Hepatocyte (in vitro differentiated cells): ENCODE results near the gene LUZP2.

Experiments used
- CTCF ChIP-seq: fragments of 200-600 bp; sonication (generic); IDR thresholded peaks from 2 replicates; pipeline ENCODE4 v1.5.1; 2016; ENCODE audit warnings: antibody characterized with exemption, mild to moderate bottlenecking; ENCODE audit not compliant: poor library complexity
- EZH2 ChIP-seq: fragments of 200-600 bp; sonication (generic); IDR thresholded peaks from 2 replicates; pipeline ENCODE4 v1.6.1; 2016; ENCODE audit warnings: antibody characterized with exemption, mild to moderate bottlenecking, borderline replicate concordance

GRCh38 chr11:24591283-24591682 lies 94.4 kb downstream of the LUZP2 start:
- TF ChIP-seq CTCF (no peak), EZH2 (no peak)
